GM21381 (cell line): ENCODE measurements around the gene AQP12A.
"Not testable (repeated sequence)": the region's sequence is repeated elsewhere in the genome, so short reads cannot be mapped to it uniquely, and the experiment has no call there.

ENCODE experiments used
- ATAC-seq: cut with Tn5 transposase; IDR thresholded peaks from one replicate; pipeline ENCODE4 v1.9.1; 2021; ENCODE audit warnings: mild to moderate bottlenecking, moderate library complexity; ENCODE audit not compliant: unreplicated experiment

AQP12A gene

GRCh38 chr2:240686460-240686859 is 5.2 kb upstream of the AQP12A start:
- no peak for ATAC-seq

- ATAC-seq: no peak
Observed at GRCh38 chr2:240687045-240687740, 4.5 kb upstream of the AQP12A start.

GRCh38 chr2:240687741-240688552 is 3.7 kb upstream of the AQP12A start:
- ATAC-seq: no peak

GRCh38 chr2:240688553-240688919 is 3.1 kb upstream of the AQP12A start:
- ATAC-seq: no peak

GRCh38 chr2:240689975-240690374 is 1.7 kb upstream of the AQP12A start:
- no peak for ATAC-seq

GRCh38 chr2:240690421-240691074 is 1.1 kb upstream of the AQP12A start:
- ATAC-seq: not testable (repeated sequence)

GRCh38 chr2:240691075-240691427 is 615 bp upstream of the AQP12A start:
- ATAC-seq: not testable (repeated sequence)

GRCh38 chr2:240692583-240693561 is 1.2 kb downstream of the AQP12A start:
- not testable (repeated sequence) for ATAC-seq

- not testable (repeated sequence) for ATAC-seq
Observed at GRCh38 chr2:240694304-240694703, 2.6 kb downstream of the AQP12A start.

GRCh38 chr2:240695593-240695992 is 3.9 kb downstream of the AQP12A start:
- not testable (repeated sequence) for ATAC-seq

GRCh38 chr2:240696469-240696868 is 4.8 kb downstream of the AQP12A start:
- ATAC-seq: not testable (repeated sequence)

GRCh38 chr2:240698852-240699561 is 7.3 kb downstream of the AQP12A start:
- not testable (repeated sequence) for ATAC-seq

GRCh38 chr2:240699835-240700234 is 8.2 kb downstream of the AQP12A start:
- not testable (repeated sequence) for ATAC-seq

- not testable (repeated sequence) for ATAC-seq
Observed at GRCh38 chr2:240700616-240701015, 8.9 kb downstream of the AQP12A start.

GRCh38 chr2:240701091-240701735 is 9.5 kb downstream of the AQP12A start:
- ATAC-seq: no peak

- ATAC-seq: no peak
Observed at GRCh38 chr2:240701736-240702639, 10.3 kb downstream of the AQP12A start.

GRCh38 chr2:240702640-240703011 is 11.0 kb downstream of the AQP12A start:
- ATAC-seq: no peak
